Neural cell (in vitro differentiated cells): ENCODE measurements around the gene POFUT1. TPM values are rescaled to one million over a fixed set of nuclear protein-coding genes. Genes with fewer than 3 reads are reported as not detected.
A peak's percentile ranks its signal among the peaks of the same experiment; 100 is the strongest.

Experiments
- H2AFZ ChIP-seq: fragments of 200-600, 300-800 bp; sonication (generic), shearing (Covaris generic); 2 replicates; pipeline ENCODE4 v1.6.0; 2014; ENCODE audit warnings: low read depth, mild to moderate bottlenecking, antibody characterized with exemption, low read length, moderate library complexity
- H3F3A ChIP-seq: fragments of 200-600 bp; shearing (Covaris generic); 2 replicates; pipeline ENCODE4 v1.6.1; 2016; ENCODE audit warnings: mild to moderate bottlenecking, moderate library complexity, mixed read lengths, antibody characterized with exemption, low read length; ENCODE audit not compliant: insufficient read depth, poor library complexity, severe bottlenecking
- H3K27ac ChIP-seq: fragments of 200-600, 300-800 bp; sonication (generic), shearing (Covaris generic); 2 replicates; pipeline ENCODE4 v1.5.1; 2014; ENCODE audit warnings: mild to moderate bottlenecking, low read length, moderate library complexity
- H3K27me3 ChIP-seq: fragments of 300-800, 200-600 bp; sonication (generic), shearing (Covaris generic); 2 replicates; pipeline ENCODE4 v1.6.0; 2014; ENCODE audit warnings: mild to moderate bottlenecking, low read depth, low read length, moderate library complexity; ENCODE audit not compliant: insufficient read depth
- H3K36me3 ChIP-seq: fragments of 300-800, 200-600 bp; sonication (generic), shearing (Covaris generic); 2 replicates; pipeline ENCODE4 v1.5.1; 2014; ENCODE audit warnings: mild to moderate bottlenecking, antibody characterized with exemption, low read length, moderate library complexity; ENCODE audit not compliant: insufficient read depth
- H3K4me2 ChIP-seq: fragments of 300-800, 200-600 bp; sonication (generic), shearing (Covaris generic); 2 replicates; pipeline ENCODE4 v1.6.0; 2014; ENCODE audit warnings: mild to moderate bottlenecking, low read length
- H3K4me3 ChIP-seq: fragments of 300-800, 200-600 bp; sonication (generic), shearing (Covaris generic); 2 replicates; pipeline ENCODE4 v1.5.1; 2014; ENCODE audit warnings: mild to moderate bottlenecking, low read length, moderate library complexity
- H3K79me2 ChIP-seq: fragments of 200-600 bp; shearing (Covaris generic); replicated peaks from 2 replicates; pipeline ENCODE4 v1.6.0; 2014; ENCODE audit warnings: mild to moderate bottlenecking, low read length, moderate library complexity; ENCODE audit not compliant: insufficient read depth
- H3K9ac ChIP-seq: fragments of 300-800, 200-600 bp; sonication (generic), shearing (Covaris generic); 2 replicates; pipeline ENCODE4 v1.6.1; 2016; ENCODE audit warnings: mild to moderate bottlenecking, low read length, mixed read lengths
- H3K9me2 ChIP-seq: fragments of 200-600 bp; shearing (Covaris generic); 2 replicates; pipeline ENCODE4 v1.6.1; 2016; ENCODE audit warnings: mild to moderate bottlenecking, low read length, mixed read lengths; ENCODE audit not compliant: insufficient read depth
- H3K9me3 ChIP-seq: fragments of 200-600, 300-800 bp; sonication (generic), shearing (Covaris generic); 2 replicates; pipeline ENCODE4 v1.6.1; 2016; ENCODE audit warnings: mild to moderate bottlenecking, mixed run types, low read length, moderate library complexity, mixed read lengths
- H4K20me1 ChIP-seq: fragments of 200-600 bp; shearing (Covaris generic); 2 replicates; pipeline ENCODE4 v1.6.1; 2016; ENCODE audit warnings: mild to moderate bottlenecking, mixed run types; ENCODE audit not compliant: insufficient read depth
- CTCF ChIP-seq: fragments of 450-650 bp; IDR thresholded peaks from 2 replicates; pipeline ENCODE4 v1.5.1; 2014; ENCODE audit warnings: antibody characterized with exemption, mild to moderate bottlenecking, moderate library complexity; ENCODE audit not compliant: poor library complexity, severe bottlenecking
- EP300 ChIP-seq: fragments of 450-650 bp; conservative IDR thresholded peaks from 2 replicates; pipeline ENCODE4 v1.6.1; 2014; ENCODE audit warnings: antibody characterized with exemption, mild to moderate bottlenecking, moderate library complexity; ENCODE audit not compliant: poor library complexity, severe bottlenecking
- EZH2 ChIP-seq: fragments of 200-600, 300-800 bp; shearing (Covaris generic), sonication (generic); IDR thresholded peaks from 2 replicates; pipeline ENCODE4 v1.6.1; 2014; ENCODE audit warnings: antibody characterized with exemption, low read length, borderline replicate concordance, mild to moderate bottlenecking; ENCODE audit not compliant: insufficient read depth, poor library complexity, severe bottlenecking
- MXI1 ChIP-seq: fragments of 450-650 bp; conservative IDR thresholded peaks from 2 replicates; pipeline ENCODE4 v1.6.1; 2014; ENCODE audit warnings: antibody characterized with exemption, mild to moderate bottlenecking; ENCODE audit not compliant: poor library complexity, severe bottlenecking
- POLR2AphosphoS5 ChIP-seq: IDR thresholded peaks from 2 replicates; pipeline ENCODE4 v1.6.1; 2012
- RAD21 ChIP-seq: fragments of 450-650 bp; conservative IDR thresholded peaks from 2 replicates; pipeline ENCODE4 v1.6.1; 2014; ENCODE audit warnings: antibody characterized with exemption, mild to moderate bottlenecking, moderate library complexity
- REST ChIP-seq: IDR thresholded peaks from 2 replicates; pipeline ENCODE4 v1.6.1; 2012; ENCODE audit warnings: borderline replicate concordance
- SMC3 ChIP-seq: fragments of 450-650 bp; conservative IDR thresholded peaks from 2 replicates; pipeline ENCODE4 v1.6.1; 2014; ENCODE audit warnings: antibody characterized with exemption, mild to moderate bottlenecking, moderate library complexity; ENCODE audit not compliant: poor library complexity
- TAF1 ChIP-seq: IDR thresholded peaks from 2 replicates; pipeline ENCODE4 v1.6.1; 2012; ENCODE audit warnings: low read depth
- polyA plus RNA-seq: library from polyadenylated mRNA; depleted of rRNA; stranded (reverse); fragments of >200 nt; gene quantifications from 2 replicates; pipeline ENCODE4 v1.2.3, GENCODE V29; 2014

Gene POFUT1
- polyA plus RNA-seq, 1 donor from 2014 or later, result 14.0 TPM

GRCh38 chr20:32189123-32189410, 18.6 kb upstream of the POFUT1 start:
- no peaks in the 10 kb centered on the region for H3K9me3 ChIP-seq
- no peaks in the 10 kb centered on the region for H3K79me2 ChIP-seq
- H3K27me3 ChIP-seq, result no peaks in the 10 kb centered on the region
- no peaks in the 10 kb centered on the region for H3K36me3 ChIP-seq
- no peak overlapping the region for H3K27ac ChIP-seq
- no peaks in the 10 kb centered on the region for H3F3A ChIP-seq
- H3K4me3 ChIP-seq, result peak overlapping the region; percentile 67
- TF ChIP-seq SMC3 (no peak), MXI1 (no peak)
- H4K20me1 ChIP-seq, result no peaks in the 10 kb centered on the region
- H3K4me2 ChIP-seq, result no peak overlapping the region
- H2AFZ ChIP-seq, result no peak overlapping the region
- H3K9me2 ChIP-seq, result no peaks in the 10 kb centered on the region
- no peak overlapping the region for H3K9ac ChIP-seq

GRCh38 chr20:32189691-32190615, 17.7 kb upstream of the POFUT1 start:
- Histone ChIP-seq H2AFZ (peak overlapping the region; percentile 8), H3K9ac (peak overlapping the region; percentile 70)

More at GRCh38 chr20:32189691-32190615, 17.7 kb upstream of the POFUT1 start:
- Histone ChIP-seq H3K27ac (peak overlapping the region; percentile 47), H3F3A (no peaks in the 10 kb centered on the region), H3K27me3 (no peaks in the 10 kb centered on the region), H3K9me3 (no peaks in the 10 kb centered on the region), H3K9me2 (no peaks in the 10 kb centered on the region), H3K36me3 (no peaks in the 10 kb centered on the region), H3K4me2 (peak overlapping the region; percentile 40), H3K4me3 (peak overlapping the region; percentile 67), H3K79me2 (no peaks in the 10 kb centered on the region), H4K20me1 (no peaks in the 10 kb centered on the region)
- no peak for TF ChIP-seq RAD21
- TF ChIP-seq CTCF, result no peak
- TF ChIP-seq EP300, result no peak
- peak; percentile 36 for TF ChIP-seq REST
- TF ChIP-seq EZH2, result no peak
- TF ChIP-seq MXI1, result peak; percentile 25
- peak; percentile 48 for TF ChIP-seq POLR2AphosphoS5
- no peak for TF ChIP-seq SMC3
- peak; percentile 48 for TF ChIP-seq TAF1
